ENCODE results near the gene NAT8.

DNA sequence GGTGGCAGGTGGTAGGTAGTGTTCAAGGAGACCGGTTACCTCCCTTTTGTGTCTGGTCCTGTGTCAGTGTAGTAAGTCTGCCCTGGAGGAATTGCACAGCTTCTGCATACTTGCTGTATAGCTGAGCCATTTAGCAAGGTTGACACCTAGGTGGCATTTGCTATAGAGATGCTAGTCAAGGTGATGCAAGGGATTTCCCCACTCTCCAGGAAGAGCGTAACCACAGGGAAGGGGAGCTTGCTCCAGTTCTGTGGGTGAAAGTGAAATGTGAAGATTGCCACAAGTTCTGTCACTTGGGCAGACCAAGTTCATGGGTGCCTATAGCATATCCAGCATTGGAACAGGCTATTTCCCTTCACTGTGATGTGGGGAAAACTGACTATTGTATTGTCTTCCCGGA, 28.1 kb downstream of the NAT8 start:
- TF ChIP-seq, protein P1, sequence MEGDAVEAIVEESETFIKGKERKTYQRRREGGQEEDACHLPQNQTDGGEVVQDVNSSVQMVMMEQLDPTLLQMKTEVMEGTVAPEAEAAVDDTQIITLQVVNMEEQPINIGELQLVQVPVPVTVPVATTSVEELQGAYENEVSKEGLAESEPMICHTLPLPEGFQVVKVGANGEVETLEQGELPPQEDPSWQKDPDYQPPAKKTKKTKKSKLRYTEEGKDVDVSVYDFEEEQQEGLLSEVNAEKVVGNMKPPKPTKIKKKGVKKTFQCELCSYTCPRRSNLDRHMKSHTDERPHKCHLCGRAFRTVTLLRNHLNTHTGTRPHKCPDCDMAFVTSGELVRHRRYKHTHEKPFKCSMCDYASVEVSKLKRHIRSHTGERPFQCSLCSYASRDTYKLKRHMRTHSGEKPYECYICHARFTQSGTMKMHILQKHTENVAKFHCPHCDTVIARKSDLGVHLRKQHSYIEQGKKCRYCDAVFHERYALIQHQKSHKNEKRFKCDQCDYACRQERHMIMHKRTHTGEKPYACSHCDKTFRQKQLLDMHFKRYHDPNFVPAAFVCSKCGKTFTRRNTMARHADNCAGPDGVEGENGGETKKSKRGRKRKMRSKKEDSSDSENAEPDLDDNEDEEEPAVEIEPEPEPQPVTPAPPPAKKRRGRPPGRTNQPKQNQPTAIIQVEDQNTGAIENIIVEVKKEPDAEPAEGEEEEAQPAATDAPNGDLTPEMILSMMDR (IDR thresholded peaks at IDR 0.05; ENCODE audit: insufficient read depth, low read length) = no peak
- TF ChIP-seq, protein P2, sequence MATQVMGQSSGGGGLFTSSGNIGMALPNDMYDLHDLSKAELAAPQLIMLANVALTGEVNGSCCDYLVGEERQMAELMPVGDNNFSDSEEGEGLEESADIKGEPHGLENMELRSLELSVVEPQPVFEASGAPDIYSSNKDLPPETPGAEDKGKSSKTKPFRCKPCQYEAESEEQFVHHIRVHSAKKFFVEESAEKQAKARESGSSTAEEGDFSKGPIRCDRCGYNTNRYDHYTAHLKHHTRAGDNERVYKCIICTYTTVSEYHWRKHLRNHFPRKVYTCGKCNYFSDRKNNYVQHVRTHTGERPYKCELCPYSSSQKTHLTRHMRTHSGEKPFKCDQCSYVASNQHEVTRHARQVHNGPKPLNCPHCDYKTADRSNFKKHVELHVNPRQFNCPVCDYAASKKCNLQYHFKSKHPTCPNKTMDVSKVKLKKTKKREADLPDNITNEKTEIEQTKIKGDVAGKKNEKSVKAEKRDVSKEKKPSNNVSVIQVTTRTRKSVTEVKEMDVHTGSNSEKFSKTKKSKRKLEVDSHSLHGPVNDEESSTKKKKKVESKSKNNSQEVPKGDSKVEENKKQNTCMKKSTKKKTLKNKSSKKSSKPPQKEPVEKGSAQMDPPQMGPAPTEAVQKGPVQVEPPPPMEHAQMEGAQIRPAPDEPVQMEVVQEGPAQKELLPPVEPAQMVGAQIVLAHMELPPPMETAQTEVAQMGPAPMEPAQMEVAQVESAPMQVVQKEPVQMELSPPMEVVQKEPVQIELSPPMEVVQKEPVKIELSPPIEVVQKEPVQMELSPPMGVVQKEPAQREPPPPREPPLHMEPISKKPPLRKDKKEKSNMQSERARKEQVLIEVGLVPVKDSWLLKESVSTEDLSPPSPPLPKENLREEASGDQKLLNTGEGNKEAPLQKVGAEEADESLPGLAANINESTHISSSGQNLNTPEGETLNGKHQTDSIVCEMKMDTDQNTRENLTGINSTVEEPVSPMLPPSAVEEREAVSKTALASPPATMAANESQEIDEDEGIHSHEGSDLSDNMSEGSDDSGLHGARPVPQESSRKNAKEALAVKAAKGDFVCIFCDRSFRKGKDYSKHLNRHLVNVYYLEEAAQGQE (IDR thresholded peaks at IDR 0.05; ENCODE audit: insufficient replicate concordance, low read depth) = no peak
